ENCODE results near the gene AXIN1.
A peak's percentile ranks its signal among the peaks of the same experiment; 100 is the strongest.
"Not testable (repeated sequence)": the region's sequence is repeated elsewhere in the genome, so short reads cannot be mapped to it uniquely, and the experiment has no call there.

AXIN1 gene

DNA sequence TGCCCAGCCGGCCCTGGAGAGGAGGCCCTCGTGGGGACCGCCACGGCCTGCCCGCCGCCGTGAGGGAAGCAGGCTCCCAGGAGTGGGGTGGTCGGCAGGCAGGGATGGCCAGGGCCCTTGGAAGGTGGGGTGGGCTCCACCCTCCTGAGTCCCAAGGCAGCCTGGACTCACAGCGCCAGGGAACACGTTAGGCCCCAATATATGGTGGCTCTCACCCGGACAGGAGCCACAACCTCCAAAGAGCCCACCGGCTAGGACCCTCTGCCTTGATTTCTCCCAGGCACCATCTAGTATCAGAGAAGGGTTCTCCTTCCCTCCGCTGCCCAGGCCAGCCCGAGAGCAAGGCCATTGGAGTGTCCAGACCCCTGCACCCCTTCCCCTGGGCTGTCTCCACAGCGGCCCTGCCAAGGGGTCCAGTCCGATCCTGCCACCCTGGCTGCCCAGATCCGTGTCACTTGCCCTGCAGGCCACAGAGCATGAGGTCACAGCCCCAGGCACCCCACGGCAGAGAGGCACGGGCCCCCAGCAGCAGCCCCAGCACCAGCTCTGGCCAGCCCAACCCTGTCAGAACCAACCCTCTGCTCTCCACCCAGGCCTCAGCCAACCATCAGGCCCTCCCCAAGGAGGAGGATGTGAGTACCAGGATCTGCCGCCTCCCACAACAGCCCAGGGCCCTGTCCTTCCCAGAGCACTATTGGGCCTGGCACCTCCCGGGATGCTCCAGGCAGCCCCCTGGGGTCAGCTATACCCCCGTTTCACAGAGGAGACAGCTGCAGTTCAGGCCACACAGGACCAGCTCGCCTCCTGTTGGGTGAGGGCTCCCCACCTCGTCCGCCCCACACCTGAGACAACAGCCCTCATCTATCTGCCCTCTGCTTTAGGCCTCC is 1.1 kb upstream of the AXIN1 start:
- no peak for DNase-seq

DNA sequence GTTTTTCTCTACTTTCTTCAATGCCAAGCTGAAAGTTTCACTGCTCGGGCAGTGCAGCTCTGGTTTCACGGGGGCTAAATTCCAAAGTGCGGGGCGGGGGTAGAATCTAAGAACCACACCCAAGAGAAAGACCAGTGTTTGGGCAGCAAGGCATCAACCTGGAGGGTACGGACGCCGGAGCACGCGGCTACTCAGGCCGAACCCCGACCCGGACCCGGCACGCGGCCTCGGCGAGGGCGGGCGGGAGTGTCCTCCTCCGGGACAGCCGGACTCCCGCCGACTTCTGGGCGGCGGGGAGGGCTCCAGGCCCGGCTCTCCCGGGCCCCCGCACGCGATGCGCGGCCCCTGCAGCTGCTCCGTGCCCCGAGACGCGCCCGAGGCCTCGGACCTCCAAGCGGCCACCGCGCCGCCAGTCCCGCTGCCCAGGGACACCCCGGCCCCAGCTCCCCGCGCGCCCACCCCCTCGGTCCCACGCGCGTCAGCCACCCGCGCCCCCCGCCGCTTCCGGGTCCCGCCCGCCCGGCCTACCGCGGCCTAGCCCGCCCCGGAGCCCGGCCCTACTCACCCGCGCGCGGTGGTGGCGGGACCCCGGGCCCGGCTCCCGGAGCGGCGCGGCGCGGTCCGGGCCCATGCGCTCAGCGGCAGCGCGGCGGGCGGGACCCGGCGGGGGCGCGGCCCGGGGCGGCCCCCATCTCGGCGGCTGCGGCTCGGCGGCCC is 561 bp downstream of the AXIN1 start:
- DNase-seq, result no peak

DNA sequence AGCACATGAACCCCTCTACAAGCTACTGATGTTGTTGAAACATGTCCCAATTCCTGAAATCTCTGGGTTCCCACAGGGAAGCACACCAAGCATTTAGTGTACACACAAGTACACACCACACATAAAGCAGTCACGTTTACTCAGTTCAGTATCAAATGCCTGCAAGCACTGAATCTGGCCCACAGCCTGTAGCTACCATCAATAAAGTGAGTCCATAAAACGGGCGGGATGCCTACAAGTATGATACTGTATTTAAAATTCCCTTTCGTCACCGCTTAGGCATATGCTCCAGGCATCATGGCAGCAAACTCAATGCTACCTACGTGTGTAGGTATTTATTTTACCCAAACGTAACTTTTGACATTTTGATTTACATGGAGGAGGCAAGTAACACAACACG is 2.3 kb downstream of the AXIN1 start:
- DNase-seq, result no peak

DNA sequence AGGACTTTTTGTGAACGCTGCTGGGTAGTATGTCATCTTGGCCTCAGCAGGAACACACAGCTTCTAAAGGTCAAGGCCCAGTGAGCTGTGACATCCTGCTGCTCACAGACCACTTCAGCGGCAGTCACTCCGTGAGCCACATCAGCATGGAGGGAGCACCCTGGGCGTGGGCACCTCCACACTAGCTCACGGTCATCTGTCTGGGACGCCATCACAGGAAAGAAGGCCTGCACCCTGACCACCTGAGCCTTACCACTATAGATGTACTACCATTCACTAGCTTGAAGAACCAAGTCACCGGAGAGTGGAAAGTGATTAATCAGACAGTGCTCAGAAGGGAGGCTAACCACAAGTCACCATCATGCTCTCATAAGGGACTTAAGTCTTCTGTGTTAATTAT is 3.3 kb downstream of the AXIN1 start:
- DNase-seq, result no peak

DNA sequence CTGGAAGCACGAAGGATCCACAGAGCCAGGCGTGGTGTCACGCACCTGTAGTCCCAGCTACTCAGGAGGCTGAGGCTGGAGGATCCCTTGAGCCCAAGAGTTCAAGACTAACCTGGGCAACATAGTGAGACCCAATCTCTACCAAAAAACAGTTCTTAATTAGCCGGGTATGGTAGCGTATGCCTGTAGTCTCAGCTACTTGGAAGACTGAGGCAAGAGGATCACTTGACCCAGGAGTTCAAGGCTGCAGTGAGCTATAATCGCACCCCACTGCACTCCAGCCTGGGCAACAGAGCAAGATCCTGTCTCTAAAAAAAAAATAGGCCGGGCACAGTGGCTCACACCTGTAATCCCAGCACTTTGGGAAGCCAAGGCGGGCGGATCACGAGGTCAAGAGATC is 4.0 kb downstream of the AXIN1 start:
- DNase-seq, result not testable (repeated sequence)

DNA sequence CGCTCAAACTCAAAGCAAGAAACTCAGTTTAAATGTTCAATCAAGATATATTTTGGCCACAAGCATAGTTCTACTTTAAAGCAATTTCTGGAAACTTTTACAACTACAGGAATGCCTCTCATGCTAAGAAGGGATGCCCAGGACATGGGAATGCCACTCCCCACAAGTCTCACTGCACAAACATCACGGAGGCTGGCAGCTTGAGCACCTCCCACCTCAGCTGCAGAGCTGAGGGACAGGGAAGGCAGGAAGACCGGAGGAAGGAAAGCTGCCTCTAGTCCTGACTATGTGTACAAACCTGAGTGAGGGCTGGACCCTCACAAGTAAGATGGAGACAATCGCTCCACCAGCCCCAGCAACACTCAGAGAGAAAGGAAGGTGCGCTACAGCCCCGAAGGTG is 5.3 kb downstream of the AXIN1 start:
- DNase-seq, result no peak

DNA sequence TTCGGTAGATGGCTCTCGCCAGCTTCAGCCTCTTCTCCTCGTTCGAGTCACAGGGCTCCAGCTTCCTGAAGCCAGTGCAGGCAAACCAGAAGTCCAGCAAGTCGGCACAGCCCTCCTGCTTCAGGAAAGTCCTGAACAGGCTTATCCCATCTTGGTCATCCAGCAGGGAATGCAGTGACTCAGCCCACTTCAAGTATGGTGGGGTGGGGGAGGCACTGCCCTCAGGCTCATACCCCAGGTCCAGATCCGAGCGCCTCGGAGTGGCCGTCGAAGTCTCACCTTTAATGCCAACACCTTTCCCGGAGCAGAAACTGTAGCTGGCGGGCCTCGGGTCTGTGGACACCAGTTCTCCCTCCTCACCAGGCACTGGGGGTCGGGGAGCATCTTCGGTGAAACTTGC is 5.9 kb downstream of the AXIN1 start:
- DNase-seq, result no peak

DNA sequence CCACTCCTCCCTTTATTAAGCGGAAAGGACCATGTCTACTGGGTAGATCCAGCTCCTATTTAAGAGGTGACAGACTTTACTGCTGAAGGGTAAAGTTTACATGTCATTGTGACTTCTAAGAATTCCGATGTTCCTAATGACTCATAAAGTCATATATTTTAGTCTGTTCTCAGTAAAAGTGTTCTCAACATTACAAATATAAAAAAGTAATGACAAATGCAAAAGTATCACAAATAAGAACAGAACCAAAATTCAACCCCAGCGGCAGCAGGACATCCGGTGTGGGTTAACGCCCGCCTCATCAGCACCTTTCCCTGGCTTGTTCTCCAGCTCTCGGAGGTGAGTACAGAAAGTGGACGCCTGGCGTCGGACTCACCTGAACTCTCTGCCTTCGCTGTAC is 6.8 kb downstream of the AXIN1 start:
- no peak for DNase-seq

DNA sequence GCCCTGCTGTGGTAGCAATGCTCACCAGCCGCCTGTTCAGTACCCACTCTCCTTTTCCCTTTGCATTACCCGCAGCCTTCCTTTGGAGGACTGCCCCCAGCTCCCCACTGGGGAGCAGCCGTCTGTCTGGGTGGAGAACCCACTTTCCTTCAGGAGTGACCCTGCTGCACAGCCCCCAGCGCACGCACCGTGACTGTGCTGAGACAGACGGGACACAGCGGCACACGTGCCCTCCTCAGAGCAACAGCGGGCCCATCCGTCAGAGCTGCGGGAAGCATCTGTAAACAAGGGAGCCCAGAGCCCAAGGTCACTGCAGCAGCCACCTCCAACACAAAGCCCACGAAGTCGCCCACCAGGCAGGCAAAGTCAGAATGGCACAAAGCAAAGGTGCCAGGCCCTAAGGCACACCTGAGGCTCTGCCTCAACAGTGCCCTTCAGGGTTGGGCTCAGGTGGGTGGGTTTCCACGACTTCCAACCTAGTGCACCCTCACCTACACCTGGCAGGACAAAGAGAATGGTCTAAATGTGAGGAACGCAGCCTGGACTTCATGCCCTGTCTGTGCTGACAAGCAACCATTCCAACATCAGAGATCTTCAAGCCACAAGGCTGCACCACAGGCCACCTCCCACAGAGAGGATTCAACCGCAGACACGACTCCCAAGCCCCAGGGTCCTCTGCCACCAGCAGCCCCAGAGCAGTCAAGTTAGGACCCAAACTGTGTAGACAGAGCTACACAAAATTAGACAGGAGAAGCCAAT is 9.9 kb downstream of the AXIN1 start:
- DNase-seq, result no peak

DNA sequence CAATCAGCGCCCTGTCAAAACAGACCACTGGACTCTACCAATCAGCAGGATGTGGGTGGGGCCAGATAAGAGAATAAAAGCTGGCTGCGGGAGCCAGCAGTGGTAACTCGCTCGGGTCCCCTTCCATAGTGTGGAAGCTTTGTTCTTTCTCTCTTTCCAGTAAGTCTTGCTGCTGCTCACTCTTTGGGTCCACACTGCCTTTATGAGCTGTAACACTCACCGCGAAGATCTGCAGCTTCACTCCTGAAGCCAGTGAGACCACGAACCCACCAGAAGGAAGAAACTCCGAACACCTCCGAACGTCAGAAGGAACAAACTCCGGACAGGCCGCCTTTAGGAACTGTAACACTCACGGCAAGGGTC is 10.6 kb downstream of the AXIN1 start:
- DNase-seq, result not testable (repeated sequence)

DNA sequence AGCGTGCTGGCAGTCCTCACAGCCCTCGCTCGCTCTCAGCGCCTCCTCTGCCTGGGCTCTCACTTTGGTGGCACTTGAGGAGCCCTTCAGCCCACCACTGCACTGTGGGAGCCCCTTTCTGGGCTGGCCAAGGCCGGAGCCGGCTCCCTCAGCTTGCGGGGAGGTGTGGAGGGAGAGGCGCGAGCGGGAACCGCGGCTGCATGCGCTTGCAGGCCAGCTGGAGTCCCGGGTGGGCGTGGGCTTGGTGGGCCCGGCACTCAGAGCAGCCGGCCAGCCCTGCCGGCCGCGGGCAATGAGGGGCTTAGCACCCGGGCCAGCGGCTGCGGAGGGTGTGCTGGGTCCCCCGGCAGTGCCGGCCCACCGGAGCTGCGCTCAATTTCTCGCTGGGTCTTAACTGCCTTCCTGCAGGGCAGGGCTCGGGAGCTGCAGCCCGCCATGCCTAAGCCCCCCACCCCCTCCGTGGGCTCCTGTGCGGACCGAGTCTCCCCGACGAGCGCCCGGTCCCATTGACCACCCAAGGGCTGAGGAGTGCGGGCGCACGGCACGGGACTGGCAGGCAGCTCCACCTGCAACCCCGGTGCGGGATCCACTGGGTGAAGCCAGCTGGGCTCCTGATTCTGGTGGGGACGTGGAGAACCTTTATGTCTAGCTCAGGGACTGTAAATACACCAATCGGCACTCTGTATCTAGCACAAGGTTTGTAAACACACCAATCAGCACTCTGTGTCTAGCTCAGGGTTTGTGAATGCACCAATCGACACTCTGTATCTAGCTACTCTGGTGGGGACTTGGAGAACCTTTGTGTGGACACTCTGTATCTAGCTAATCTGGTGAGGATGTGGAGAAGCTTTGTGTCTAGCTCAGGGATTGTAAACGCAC is 11.2 kb downstream of the AXIN1 start:
- not testable (repeated sequence) for DNase-seq

DNA sequence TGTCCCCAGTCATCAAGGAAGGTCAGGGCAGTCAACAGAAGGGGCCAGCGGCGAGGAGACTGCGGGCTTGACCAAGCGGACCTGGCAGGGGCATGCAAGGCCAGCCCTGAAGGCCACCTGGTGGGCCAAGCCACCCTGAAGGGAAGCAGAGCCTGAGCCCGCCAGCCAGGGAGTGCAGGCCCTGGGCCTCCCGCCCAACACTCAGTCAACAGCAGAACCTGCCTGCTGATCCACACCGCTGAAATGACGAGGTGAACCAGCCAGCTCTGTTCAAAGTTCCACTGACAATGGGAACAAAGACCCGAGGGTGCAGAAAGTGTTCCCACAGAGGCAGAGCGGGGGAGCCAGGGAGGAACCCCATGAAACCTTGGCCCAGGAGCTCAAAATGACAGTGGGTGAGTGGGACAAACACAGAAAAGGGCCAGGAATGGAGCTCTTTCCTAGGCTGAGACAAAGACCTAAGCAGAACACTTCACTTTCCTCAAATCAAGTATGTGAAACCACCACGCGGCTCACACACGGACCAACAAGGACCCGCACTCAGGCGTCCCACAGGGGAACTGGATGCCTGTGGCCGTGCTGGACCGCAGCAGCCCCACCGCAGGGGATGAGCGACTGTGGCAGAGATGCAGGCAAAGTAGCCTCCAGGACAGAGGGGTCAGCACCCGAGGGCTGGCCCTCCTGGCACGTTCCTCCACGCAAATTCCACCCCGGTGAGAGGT is 12.0 kb downstream of the AXIN1 start:
- no peak for DNase-seq

DNA sequence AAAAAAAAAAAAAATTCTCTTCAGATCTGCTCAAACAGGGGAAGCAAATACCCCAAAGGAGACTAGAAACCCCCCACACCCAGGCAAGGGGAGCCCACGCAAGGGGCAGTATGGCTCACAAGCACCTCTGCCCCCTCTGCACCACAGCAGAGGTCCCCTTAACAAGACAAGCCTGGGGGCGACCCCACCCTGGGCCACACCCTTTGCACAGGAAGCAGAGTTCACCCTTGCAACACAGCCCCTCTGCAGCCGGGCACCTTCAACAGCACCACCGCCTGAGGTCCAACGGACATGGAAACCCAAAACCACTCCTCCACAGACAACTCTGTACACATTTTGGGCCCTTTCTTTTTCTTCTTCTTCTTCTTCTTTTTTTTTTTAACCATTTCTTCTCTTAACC is 12.8 kb downstream of the AXIN1 start:
- DNase-seq, result no peak

DNA sequence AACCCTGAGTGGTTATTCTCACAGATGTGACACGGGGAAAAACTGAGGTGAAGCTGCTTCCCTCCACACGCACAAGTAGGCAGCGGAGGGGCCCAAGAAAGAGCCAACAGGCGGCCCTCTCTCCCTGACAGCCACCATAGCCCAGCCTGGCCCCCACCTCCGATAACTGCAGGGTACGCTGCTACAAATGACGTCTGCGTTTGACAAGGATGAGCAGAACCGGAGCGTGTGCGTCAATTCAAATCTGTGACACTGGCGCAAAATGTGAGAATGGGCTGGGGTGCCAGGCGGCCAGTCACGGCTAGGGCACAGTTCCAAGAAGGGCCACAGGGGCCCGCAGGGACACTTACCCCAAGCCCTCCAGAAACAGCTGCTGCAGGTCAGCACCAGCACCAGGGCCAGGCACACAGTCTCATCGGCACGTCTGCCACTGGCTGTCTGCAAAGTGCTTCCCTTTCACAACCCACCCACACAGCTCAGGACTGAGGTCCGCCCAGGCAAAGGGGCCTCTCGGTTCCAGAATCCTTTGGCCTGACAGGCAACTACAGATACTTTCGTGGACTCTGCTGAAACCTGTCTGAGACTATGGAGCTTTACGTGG is 14.4 kb downstream of the AXIN1 start:
- no peak for DNase-seq

DNA sequence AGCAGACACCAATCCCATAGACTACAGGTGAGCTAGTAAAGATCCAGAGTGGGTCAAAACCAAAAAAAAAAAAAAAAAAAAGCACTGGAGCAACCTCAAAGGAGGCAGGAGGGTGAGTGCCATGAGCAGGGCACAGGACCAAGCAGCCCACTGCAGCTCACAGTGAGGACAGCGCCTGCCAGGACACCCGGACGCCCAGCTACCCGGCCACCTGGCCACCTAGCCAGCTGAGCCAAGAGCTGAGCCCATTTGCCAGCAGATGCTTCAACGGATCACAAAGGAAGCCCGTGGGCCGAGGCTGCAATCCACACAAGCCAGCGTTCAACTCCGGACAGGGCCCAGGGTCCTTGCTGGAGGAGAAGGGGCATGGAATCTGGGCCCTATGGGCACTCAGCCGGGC is 15.1 kb downstream of the AXIN1 start:
- peak; percentile 46 for DNase-seq

DNA sequence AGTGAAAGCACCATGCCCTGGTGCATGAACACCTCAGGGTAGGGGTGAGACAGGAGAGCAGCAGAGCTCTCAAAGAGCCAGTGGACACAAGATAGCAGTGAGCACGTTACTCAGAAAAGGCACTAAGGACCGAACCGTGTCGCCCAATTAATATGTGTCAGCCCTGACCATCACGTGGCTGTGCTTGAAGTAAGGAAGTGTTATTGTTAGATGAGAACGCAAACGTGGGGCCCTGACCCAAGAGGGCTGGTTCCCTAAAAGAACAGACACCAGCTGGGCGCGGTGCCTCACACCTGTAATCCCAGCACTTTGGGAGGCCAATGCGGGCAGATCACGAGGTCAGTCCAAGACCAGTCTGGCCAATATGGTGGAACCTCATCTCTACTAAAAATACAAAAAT is 16.3 kb downstream of the AXIN1 start:
- DNase-seq, result no peak

DNA sequence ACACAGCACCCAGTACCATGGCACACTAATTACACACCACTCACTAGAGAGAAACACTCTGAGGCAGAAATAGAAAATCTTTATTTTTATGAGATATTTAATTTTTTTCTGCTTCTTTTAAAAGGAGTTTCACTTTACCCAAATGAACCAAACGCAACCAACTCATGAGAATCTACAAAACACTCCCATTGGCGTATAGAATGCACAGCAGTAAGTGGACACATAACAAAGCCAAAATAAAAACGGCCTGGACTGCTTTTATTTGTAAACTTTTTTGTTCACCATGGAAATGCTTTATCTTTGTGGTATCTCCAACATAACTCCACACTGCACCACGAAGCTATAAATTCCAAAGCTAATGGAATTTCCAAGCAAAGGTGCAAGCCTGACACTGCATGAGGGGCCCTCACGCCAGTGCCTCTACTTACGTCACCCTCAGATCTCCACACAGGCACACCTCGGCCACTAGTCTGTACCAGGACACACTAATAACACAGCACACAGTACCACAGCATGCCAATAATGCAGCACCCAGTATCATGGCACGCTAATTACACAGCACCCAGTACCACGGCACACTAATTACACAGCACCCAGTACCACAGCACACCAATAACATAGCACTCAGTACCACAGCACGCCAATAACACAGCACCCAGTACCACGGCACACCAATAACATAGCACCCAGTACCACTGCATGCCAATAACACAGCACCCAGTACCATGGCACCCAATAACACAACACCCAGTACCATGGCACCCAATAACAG is 17.5 kb downstream of the AXIN1 start:
- not testable (repeated sequence) for DNase-seq

DNA sequence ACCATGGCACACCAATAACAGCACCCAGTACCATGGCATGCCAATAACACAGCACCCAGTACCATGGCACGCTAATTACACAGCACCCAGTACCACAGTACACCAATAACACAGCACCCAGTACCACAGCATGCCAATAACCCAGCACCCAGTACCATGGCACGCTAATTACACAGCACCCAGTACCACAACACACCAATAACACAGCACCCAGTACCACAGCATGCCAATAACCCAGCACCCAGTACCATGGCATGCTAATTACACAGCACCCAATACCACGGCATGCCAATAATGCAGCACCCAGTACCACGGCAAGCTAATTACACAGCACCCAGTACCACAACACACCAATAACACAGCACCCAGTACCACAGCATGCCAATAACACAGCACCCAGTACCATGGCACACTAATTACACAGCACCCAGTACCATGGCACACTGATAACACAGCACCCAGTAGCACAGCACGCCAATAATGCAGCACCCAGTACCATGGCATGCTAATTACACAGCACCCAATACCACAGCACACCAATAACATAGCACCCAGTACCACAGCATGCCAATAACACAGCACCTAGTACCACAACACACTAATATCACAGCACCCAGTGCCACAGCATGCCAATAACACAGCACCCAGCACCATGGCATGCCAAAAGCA is 18.2 kb downstream of the AXIN1 start:
- not testable (repeated sequence) for DNase-seq

DNA sequence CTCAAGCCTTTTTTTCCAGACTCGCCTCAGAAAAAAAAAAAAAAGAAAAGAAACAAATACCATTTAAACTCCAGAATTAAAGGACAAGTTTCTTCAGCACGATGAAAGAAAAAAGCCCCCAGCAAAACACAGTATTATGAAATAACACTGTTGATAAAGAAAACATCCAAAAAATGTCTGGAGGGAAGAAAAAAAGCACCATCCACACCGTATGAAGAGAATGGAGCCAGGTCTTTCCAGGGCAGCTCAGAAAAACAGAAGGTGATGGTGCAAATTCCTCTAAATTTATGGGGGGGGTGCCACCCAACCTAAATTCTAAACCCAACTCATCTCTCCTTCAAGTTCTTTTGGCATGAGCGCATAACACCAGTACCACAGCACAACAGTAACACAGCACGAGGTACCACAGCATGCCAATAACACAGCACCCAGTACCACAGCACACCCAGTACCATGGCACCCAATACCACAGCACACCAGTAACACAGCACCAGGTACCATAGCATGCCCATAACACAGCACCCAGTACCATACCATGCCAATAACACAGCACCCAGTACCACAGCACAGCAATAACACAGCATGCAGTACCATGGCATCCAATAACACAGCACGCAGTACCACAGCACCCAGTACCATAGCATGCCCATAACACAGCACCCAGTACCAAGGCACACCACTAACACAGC is 19.0 kb downstream of the AXIN1 start:
- DNase-seq, result no peak

All from NCI-H1092 (cell line).